OCI-LY7 (cell line): ENCODE results near the gene EIF3F. TPM values are rescaled to one million over a fixed set of nuclear protein-coding genes. Genes with fewer than 3 reads are reported as not detected.

Experiments used
- BruUV-seq: library from RNA; stranded (reverse); fragments of 400-500 nt; replicated peaks from 2 replicates; lab custom pipeline; 2021; lab: Mats Ljungman, UMichigan
- CTCF ChIA-PET: fragments of 300-600 bp; sonication (Branson Sonifier 250); formaldehyde crosslinking; loops from one replicate; lab custom pipeline; 2022; ENCODE audit warnings: antibody characterized with exemption; ENCODE audit not compliant: unreplicated experiment; lab: Charles Lee
- POLR2A ChIA-PET: fragments of 300-600 bp; sonication (Branson Sonifier 250); formaldehyde crosslinking; loops from one replicate; lab custom pipeline; 2022; ENCODE audit warnings: antibody characterized with exemption; lab: Charles Lee
- DNase-seq: peaks from one replicate; pipeline ENCODE4 v3.0.0-alpha.2; 2015; ENCODE audit warnings: low spot score
- H2AFZ ChIP-seq: fragments of 200-600 bp; sonication (generic), shearing (Covaris generic); 2 replicates; pipeline ENCODE4 v1.6.1; 2014; ENCODE audit warnings: mild to moderate bottlenecking, antibody characterized with exemption, low read length, moderate library complexity
- H3K27ac ChIP-seq: fragments of 200-600 bp; sonication (generic); 2 replicates; pipeline ENCODE4 v1.5.1; 2014; ENCODE audit warnings: mixed run types, low read depth, mild to moderate bottlenecking, moderate library complexity, low read length, inconsistent platforms; ENCODE audit not compliant: poor library complexity, severe bottlenecking
- H3K36me3 ChIP-seq: fragments of 200-600 bp; sonication (generic); 2 replicates; pipeline ENCODE4 v1.6.1; 2014; ENCODE audit warnings: mild to moderate bottlenecking, antibody characterized with exemption, low read length, moderate library complexity, mixed read lengths; ENCODE audit not compliant: insufficient read depth
- H3K4me1 ChIP-seq: fragments of 200-600 bp; sonication (generic); 2 replicates; pipeline ENCODE4 v1.5.1; 2014; ENCODE audit warnings: mild to moderate bottlenecking, low read length; ENCODE audit not compliant: insufficient read depth, poor library complexity, severe bottlenecking
- H3K4me2 ChIP-seq: fragments of 200-600 bp; sonication (generic); 2 replicates; pipeline ENCODE4 v1.6.1; 2014; ENCODE audit warnings: mild to moderate bottlenecking, low read length
- H3K4me3 ChIP-seq: fragments of 200-600 bp; sonication (generic); 2 replicates; pipeline ENCODE4 v1.5.1; 2014; ENCODE audit warnings: mild to moderate bottlenecking, low read depth, low read length; ENCODE audit not compliant: poor library complexity, severe bottlenecking
- H3K79me2 ChIP-seq: fragments of 200-600 bp; sonication (generic); 2 replicates; pipeline ENCODE4 v1.6.1; 2016; ENCODE audit warnings: low read depth, mild to moderate bottlenecking, low read length, moderate library complexity, mixed read lengths; ENCODE audit not compliant: insufficient read depth
- H3K9me2 ChIP-seq: fragments of 200-600 bp; sonication (generic); 2 replicates; pipeline ENCODE4 v1.6.1; 2016; ENCODE audit warnings: mild to moderate bottlenecking, low read length, mixed read lengths; ENCODE audit not compliant: insufficient read depth
- H3K9me3 ChIP-seq: fragments of 200-600 bp; sonication (generic); 2 replicates; pipeline ENCODE4 v1.6.1; 2014; ENCODE audit warnings: mild to moderate bottlenecking, mixed run types, low read length, mixed read lengths
- H4K20me1 ChIP-seq: fragments of 200-600 bp; sonication (generic); 2 replicates; pipeline ENCODE4 v1.6.1; 2014; ENCODE audit warnings: mild to moderate bottlenecking, antibody characterized with exemption, low read length, moderate library complexity, mixed read lengths; ENCODE audit not compliant: insufficient read depth
- EZH2phosphoT487 ChIP-seq: fragments of 200-600 bp; sonication (generic); IDR thresholded peaks from 2 replicates; pipeline ENCODE4 v1.6.1; 2018; ENCODE audit warnings: low read depth, borderline replicate concordance, mild to moderate bottlenecking, mixed run types, antibody characterized with exemption, low read length, moderate library complexity, mixed read lengths
- intact Hi-C: fragments of 100-400 bp; cut with micrococcal nuclease; formaldehyde crosslinking; loops from one replicate; pipeline ENCODE4 v1.10.0; 2022; ENCODE audit not compliant: unreplicated experiment
- total RNA-seq, 2 experiments: library from RNA; depleted of rRNA in 1 of 2; stranded (reverse); fragments of >200 nt in 1 of 2; shearing (Covaris generic) in 1 of 2; gene quantifications; 2 replicates each; pipeline ENCODE4 v1.2.3, GENCODE V29; 2014 to 2022
- TF ChIP-seq, protein P1 (sequence below): fragments of 200-600 bp; sonication (generic); conservative IDR thresholded peaks from 2 replicates; pipeline ENCODE4 v1.5.1; 2014; ENCODE audit warnings: mild to moderate bottlenecking, antibody characterized with exemption, low read length, moderate library complexity, mixed read lengths

The EIF3F gene
- total RNA-seq, 2 experiments from 2014 or later: 367 to 376 TPM

DNA sequence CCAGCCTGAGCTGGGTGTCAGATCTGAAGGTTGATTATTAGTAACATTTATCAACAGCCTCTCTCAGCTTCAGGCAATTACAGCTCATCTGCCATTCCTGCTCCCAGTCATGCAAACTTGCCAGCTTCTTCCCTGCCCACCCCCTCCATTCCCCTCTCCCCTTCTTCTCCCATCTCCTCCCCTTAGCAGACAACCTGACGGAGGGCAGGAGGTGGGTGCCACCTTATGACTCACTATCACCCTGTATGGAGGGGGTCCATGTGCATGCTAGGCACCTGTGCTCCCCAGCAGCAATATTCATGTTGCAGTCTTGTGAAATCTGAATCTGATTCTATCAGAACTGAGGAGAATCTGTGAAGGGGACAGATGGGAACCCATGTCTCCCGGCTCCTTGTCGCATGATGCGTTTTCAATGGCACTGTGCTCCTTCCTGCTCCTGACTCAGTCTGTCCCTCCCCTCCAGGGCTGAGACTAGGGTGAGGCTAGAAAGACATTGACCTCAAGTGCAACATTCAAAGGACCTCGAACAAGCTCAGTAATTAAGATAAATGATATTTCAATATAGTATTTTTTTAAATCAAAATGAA is 47.6 kb downstream of the EIF3F start:
- H3K9me2 ChIP-seq: no peaks in the 10 kb centered on the region
- DNase-seq: no peak
- CTCF ChIA-PET: interaction anchor here (0.6 to 1.1 kb wide), 2 partner anchors 16 to 64 kb away, joined by 4 to 18 read pairs; no protein-coding TSS in a partner anchor
- no peak overlapping the region for H2AFZ ChIP-seq
- H3K27ac ChIP-seq: no peak overlapping the region
- H4K20me1 ChIP-seq: no peaks in the 10 kb centered on the region
- H3K4me2 ChIP-seq: no peak overlapping the region
- no peaks in the 10 kb centered on the region for H3K36me3 ChIP-seq
- no peak overlapping the region for H3K4me3 ChIP-seq
- TF ChIP-seq EZH2phosphoT487: no peak
- TF ChIP-seq, protein P1, sequence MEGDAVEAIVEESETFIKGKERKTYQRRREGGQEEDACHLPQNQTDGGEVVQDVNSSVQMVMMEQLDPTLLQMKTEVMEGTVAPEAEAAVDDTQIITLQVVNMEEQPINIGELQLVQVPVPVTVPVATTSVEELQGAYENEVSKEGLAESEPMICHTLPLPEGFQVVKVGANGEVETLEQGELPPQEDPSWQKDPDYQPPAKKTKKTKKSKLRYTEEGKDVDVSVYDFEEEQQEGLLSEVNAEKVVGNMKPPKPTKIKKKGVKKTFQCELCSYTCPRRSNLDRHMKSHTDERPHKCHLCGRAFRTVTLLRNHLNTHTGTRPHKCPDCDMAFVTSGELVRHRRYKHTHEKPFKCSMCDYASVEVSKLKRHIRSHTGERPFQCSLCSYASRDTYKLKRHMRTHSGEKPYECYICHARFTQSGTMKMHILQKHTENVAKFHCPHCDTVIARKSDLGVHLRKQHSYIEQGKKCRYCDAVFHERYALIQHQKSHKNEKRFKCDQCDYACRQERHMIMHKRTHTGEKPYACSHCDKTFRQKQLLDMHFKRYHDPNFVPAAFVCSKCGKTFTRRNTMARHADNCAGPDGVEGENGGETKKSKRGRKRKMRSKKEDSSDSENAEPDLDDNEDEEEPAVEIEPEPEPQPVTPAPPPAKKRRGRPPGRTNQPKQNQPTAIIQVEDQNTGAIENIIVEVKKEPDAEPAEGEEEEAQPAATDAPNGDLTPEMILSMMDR: no peak
- POLR2A ChIA-PET: no interaction called here
- H3K79me2 ChIP-seq: no peaks in the 10 kb centered on the region
- no peaks in the 10 kb centered on the region for H3K4me1 ChIP-seq
- no TSS peak for BruUV-seq
- intact Hi-C loops: loop anchor here (5.0 kb wide), 1 partner anchor 38 kb away; no protein-coding TSS in a partner anchor
- H3K9me3 ChIP-seq: no peaks in the 10 kb centered on the region

DNA sequence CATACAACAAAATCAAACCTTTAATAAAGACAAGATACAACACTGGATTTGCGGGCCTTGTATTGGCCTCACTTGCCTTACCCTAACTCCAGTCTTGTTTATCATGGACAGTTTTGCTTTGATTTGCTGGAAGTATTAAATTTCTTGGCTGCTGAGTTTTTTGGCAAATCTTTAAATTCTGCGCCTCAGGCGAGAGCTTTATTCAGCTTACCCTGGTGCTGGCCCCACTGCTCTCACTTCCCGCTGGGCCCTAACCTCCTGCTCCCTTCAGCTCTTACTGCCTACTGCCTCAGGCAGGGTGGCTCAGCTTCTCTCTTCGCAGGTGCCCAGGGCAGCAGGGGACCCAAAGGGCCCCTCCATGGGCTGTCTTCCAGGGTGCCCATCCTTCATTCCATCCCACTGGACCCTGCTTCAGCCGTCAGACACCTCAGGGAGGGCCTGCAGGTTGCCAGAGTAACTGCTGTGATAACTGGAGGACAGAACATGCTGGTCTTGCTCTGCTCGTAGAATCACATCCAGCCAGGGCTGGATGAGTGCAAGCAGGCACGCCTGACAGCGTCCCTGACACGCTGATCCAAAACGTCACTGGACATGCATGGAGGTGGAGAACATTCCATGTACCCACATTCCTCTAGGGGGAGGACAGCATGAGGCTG is 48.2 kb downstream of the EIF3F start:
- CTCF ChIA-PET: interaction anchor here (0.6 to 1.1 kb wide), 2 partner anchors 17 to 64 kb away, joined by 4 to 18 read pairs; no protein-coding TSS in a partner anchor
- DNase-seq: no peak
- intact Hi-C loops: no loop called here

More for the DNA sequence above, 48.2 kb downstream of the EIF3F start:
- no peaks in the 10 kb centered on the region for H4K20me1 ChIP-seq
- POLR2A ChIA-PET: no interaction called here
- H3K36me3 ChIP-seq: no peaks in the 10 kb centered on the region
- no peaks in the 10 kb centered on the region for H3K79me2 ChIP-seq
- TF ChIP-seq EZH2phosphoT487: no peak
- TF ChIP-seq, protein P1: no peak
- H3K9me2 ChIP-seq: no peaks in the 10 kb centered on the region
- no peak overlapping the region for H3K4me2 ChIP-seq
- H3K27ac ChIP-seq: no peak overlapping the region
- no peaks in the 10 kb centered on the region for H3K9me3 ChIP-seq
- no TSS peak for BruUV-seq
- no peak overlapping the region for H3K4me3 ChIP-seq
- H2AFZ ChIP-seq: no peak overlapping the region
- no peaks in the 10 kb centered on the region for H3K4me1 ChIP-seq
